ENCODE results near the gene VAV2.

The VAV2 gene

GRCh38 chr9:133796562-133796961 lies 195.6 kb downstream of the VAV2 start:
- TF ChIP-seq, protein P1, sequence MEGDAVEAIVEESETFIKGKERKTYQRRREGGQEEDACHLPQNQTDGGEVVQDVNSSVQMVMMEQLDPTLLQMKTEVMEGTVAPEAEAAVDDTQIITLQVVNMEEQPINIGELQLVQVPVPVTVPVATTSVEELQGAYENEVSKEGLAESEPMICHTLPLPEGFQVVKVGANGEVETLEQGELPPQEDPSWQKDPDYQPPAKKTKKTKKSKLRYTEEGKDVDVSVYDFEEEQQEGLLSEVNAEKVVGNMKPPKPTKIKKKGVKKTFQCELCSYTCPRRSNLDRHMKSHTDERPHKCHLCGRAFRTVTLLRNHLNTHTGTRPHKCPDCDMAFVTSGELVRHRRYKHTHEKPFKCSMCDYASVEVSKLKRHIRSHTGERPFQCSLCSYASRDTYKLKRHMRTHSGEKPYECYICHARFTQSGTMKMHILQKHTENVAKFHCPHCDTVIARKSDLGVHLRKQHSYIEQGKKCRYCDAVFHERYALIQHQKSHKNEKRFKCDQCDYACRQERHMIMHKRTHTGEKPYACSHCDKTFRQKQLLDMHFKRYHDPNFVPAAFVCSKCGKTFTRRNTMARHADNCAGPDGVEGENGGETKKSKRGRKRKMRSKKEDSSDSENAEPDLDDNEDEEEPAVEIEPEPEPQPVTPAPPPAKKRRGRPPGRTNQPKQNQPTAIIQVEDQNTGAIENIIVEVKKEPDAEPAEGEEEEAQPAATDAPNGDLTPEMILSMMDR (conservative IDR thresholded peaks at IDR 0.05) = no peak
- no peak for TF ChIP-seq ZFX (IDR thresholded peaks at IDR 0.05)
- no peak overlapping the region for H3K27ac ChIP-seq

- H3K27ac ChIP-seq = no peak overlapping the region
- TF ChIP-seq ZFX (IDR thresholded peaks at IDR 0.05) = no peak
- TF ChIP-seq, protein P1 (conservative IDR thresholded peaks at IDR 0.05) = no peak
These were observed 197.1 kb downstream of the VAV2 start for GRCh38 chr9:133795049-133795448.

DNA sequence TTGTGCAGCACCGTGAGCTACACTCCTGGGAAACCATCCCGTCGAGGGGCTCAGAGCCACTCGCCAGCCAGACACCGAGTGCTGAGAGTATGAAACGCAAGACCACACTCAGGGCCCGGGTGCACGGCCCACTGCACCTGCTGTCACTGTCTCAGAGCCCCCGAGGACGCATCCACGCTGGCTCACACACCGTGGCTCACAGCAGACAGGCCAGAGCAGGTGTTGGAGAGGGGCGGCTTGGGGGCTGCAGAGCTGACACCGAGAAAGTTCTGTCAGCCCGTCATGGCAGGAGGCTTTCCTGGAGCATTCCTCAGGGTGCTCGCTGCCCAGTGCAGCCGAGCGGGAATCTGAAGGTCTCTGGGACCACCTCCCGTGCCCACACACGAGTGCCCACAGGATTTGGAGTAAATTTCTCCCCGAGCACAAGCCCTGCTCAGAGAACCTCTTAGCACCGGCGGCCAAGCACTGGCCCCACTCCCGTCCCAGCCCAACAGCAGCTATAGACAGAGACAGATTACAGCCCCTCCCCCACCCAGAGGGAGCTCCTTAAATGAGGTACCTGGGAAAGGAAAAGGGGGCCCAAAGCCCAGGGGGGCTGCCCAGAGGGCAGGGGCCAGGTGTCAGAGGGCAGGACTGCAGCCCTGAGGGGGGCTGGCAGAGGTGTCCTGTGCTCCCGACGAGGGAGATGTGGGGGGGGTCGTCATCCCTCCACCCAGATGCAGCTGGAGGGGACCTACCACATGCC lies 197.9 kb downstream of the VAV2 start:
- TF ChIP-seq, protein P1 (conservative IDR thresholded peaks at IDR 0.05) = no peak
- no peak overlapping the region for H3K27ac ChIP-seq

- TF ChIP-seq ZFX (IDR thresholded peaks at IDR 0.05) = no peak
- TF ChIP-seq, protein P1 (conservative IDR thresholded peaks at IDR 0.05) = no peak
- H3K27ac ChIP-seq = no peak overlapping the region
These were observed 198.7 kb downstream of the VAV2 start for GRCh38 chr9:133793471-133793870.

- TF ChIP-seq, protein P1 (conservative IDR thresholded peaks at IDR 0.05) = peak; percentile 92
- TF ChIP-seq ZFX (IDR thresholded peaks at IDR 0.05) = no peak
These were observed 199.2 kb downstream of the VAV2 start for GRCh38 chr9:133792721-133793470.

DNA sequence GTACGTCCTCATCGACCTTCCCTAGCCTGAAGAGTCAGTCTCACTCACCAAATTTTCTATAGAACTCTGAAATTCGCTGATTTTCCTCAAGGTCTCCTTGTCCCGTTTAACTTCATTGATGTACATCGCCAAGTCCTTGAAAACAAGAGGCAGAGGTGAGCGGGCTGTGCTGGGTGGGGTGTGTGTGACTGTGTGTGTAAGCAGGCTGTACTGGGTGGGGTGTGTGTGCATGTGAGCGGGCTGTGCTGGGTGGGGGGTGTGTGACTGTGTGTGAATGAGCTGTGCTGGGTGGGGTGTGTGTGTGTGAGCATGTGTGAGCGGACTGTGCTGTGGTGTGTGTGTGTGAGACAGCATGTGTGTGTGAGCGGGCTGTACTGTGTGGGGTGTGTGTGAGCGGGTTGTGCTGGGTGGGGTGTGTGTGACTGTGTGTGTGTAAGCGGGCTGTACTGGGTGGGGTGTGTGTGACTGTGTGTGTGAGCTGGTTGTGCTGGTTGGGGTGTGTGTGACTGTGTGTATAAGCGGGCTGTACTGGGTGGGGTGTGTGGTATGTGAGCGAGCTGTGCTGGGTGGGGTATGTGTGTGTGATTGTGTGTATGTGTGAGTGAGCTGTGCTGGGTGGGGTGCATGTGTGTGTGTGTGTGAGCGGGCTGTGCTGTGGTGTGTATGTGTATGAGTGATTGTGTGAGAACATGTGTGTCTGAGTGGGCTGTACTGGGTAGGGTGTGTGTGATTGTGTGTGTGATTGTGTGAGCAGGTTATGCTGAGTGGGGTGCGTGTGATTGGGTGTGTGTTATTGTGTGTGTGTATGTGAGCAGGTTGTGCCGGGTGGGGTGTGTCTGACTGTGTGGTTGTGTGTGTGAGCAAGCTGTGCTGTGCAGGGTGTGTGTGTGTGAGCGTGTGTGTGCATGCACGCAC lies 200.1 kb downstream of the VAV2 start:
- H3K27ac ChIP-seq = no peak overlapping the region
- no peak for TF ChIP-seq ZFX (IDR thresholded peaks at IDR 0.05)
- TF ChIP-seq, protein P1 (conservative IDR thresholded peaks at IDR 0.05) = no peak

More at GRCh38 chr9:133792721-133793470, 199.2 kb downstream of the VAV2 start:
- H3K27ac ChIP-seq = no peak overlapping the region

All from C4-2B (cell line).